H1 (cell line): Measurements from ENCODE around the gene DGKH.

ENCODE experiments used
- EP300 ChIP-seq, 2 experiments: IDR thresholded peaks; 1 replicate in 1 of 2; 2 replicates in 1 of 2; pipeline ENCODE4 v1.6.1; 2011 to 2012; ENCODE audit warnings: low read depth in 2 of 2, low read length in 2 of 2, mild to moderate bottlenecking in 2 of 2, borderline replicate concordance in 1 of 2, inconsistent platforms in 1 of 2, moderate library complexity in 1 of 2
- FOSL1 ChIP-seq: IDR thresholded peaks from 2 replicates; pipeline ENCODE4 v1.6.1; 2011; ENCODE audit warnings: mild to moderate bottlenecking, low read depth, low read length, moderate library complexity; ENCODE audit not compliant: insufficient read depth
- POLR2A ChIP-seq, 2 experiments: IDR thresholded peaks; 1 replicate in 1 of 2; 2 replicates in 1 of 2; pipeline ENCODE4 v1.6.1; 2011; ENCODE audit warnings: low read depth in 2 of 2, low read length in 2 of 2, mild to moderate bottlenecking in 2 of 2; ENCODE audit errors: control extremely low read depth in 1 of 2
- POLR2AphosphoS5 ChIP-seq: IDR thresholded peaks from 2 replicates; pipeline ENCODE4 v1.6.1; 2011; ENCODE audit warnings: low read depth, low read length
- TF ChIP-seq, protein P1 (sequence below), 3 experiments: IDR thresholded peaks; 1 replicate in 2 of 3; 2 replicates in 1 of 3; pipeline versions ENCODE4 v1.5.1 to v1.6.1; 2011; ENCODE audit warnings: low read length in 3 of 3, mild to moderate bottlenecking in 3 of 3, inconsistent platforms in 2 of 3, low read depth in 1 of 3, moderate library complexity in 1 of 3; ENCODE audit not compliant: insufficient read depth in 1 of 3; ENCODE audit errors: control extremely low read depth in 1 of 3
- TF ChIP-seq, protein P2 (sequence below): IDR thresholded peaks from 2 replicates; pipeline ENCODE4 v1.6.1; 2011; ENCODE audit warnings: low read length, improper control_type of control experiment
- TF ChIP-seq, protein P3 (sequence below): IDR thresholded peaks from 2 replicates; pipeline ENCODE4 v1.6.1; 2012; ENCODE audit warnings: inconsistent platforms

DNA sequence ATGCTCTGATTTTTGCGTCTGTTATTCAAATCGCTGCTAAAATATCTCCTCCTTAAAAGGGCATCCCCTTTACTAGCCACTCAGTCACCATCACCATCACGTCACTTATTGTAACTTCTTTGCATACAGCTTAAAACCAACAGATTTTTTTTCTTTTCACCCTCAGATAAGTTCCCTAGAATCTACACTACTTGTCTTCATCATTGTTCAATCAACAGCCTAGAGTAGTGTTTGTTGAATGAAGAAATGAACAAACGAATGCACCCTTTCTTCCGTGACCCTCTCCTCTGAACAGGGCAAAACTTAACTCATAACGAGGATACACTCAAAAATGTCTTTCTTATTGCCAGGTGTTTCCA lies 222.4 kb downstream of the DGKH start:
- TF ChIP-seq, protein P1, sequence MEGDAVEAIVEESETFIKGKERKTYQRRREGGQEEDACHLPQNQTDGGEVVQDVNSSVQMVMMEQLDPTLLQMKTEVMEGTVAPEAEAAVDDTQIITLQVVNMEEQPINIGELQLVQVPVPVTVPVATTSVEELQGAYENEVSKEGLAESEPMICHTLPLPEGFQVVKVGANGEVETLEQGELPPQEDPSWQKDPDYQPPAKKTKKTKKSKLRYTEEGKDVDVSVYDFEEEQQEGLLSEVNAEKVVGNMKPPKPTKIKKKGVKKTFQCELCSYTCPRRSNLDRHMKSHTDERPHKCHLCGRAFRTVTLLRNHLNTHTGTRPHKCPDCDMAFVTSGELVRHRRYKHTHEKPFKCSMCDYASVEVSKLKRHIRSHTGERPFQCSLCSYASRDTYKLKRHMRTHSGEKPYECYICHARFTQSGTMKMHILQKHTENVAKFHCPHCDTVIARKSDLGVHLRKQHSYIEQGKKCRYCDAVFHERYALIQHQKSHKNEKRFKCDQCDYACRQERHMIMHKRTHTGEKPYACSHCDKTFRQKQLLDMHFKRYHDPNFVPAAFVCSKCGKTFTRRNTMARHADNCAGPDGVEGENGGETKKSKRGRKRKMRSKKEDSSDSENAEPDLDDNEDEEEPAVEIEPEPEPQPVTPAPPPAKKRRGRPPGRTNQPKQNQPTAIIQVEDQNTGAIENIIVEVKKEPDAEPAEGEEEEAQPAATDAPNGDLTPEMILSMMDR (IDR thresholded peaks at IDR 0.05; ENCODE audit: control extremely low read depth in 1 of 3, insufficient read depth in 1 of 3, low read depth in 1 of 3, low read length in 3 of 3) = no peak
- TF ChIP-seq POLR2A (IDR thresholded peaks at IDR 0.05; ENCODE audit: control extremely low read depth in 1 of 2, low read depth in 2 of 2, low read length in 2 of 2) (no peak), POLR2AphosphoS5 (no peak), EP300 (IDR thresholded peaks at IDR 0.05; ENCODE audit: borderline replicate concordance in 1 of 2, low read depth in 2 of 2, low read length in 2 of 2) (no peak), FOSL1 (no peak)
- TF ChIP-seq, protein P2, sequence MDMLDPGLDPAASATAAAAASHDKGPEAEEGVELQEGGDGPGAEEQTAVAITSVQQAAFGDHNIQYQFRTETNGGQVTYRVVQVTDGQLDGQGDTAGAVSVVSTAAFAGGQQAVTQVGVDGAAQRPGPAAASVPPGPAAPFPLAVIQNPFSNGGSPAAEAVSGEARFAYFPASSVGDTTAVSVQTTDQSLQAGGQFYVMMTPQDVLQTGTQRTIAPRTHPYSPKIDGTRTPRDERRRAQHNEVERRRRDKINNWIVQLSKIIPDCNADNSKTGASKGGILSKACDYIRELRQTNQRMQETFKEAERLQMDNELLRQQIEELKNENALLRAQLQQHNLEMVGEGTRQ = no peak
- TF ChIP-seq, protein P3, sequence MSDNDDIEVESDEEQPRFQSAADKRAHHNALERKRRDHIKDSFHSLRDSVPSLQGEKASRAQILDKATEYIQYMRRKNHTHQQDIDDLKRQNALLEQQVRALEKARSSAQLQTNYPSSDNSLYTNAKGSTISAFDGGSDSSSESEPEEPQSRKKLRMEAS = no peak
